ENCODE data around the gene ATP1A3. TPM values are rescaled to one million over a fixed set of nuclear protein-coding genes. Genes with fewer than 3 reads are reported as not detected.

Gene ATP1A3
- total and polyA plus RNA-seq, 4 donors = 0.09 to 0.40 (median 0.13) TPM

- H3K9me3 ChIP-seq (ENCODE audit: control insufficient read depth in 4 of 4, insufficient read depth in 3 of 4, low read length in 3 of 4) = no peaks in the 10 kb centered on the region
- ATAC-seq (ENCODE audit: insufficient read depth, low FRiP score) (no peak), DNase-seq (no peak)
- H3K27me3 ChIP-seq (ENCODE audit: control insufficient read depth in 3 of 3, insufficient read depth in 3 of 3, low read length in 2 of 3) = peaks cover 0 to 47% (median 39%) of the 10 kb centered on the region in 3 donors
- no peaks in the 10 kb centered on the region for H3K36me3 ChIP-seq (ENCODE audit: control insufficient read depth in 4 of 4, insufficient read depth in 4 of 4, low read length in 4 of 4)
- H3K4me1 ChIP-seq (ENCODE audit: control insufficient read depth in 5 of 5, insufficient read depth in 5 of 5, low read length in 5 of 5) = peaks cover 0 to 6% (median 0%) of the 10 kb centered on the region in 5 donors
- no peak for TF ChIP-seq CTCF (IDR thresholded peaks at IDR 0.05; ENCODE audit: control extremely low read depth, extremely low read depth)
- WGBS, 2 donors = 52 to 54% methylated on average over 22 of the region's 22 CpGs
- no peak overlapping the region for H3K4me3 ChIP-seq
- no peak overlapping the region for H3K27ac ChIP-seq (ENCODE audit: low read depth in 1 of 2, low read length in 1 of 2)
- no peak overlapping the region for H3K9ac ChIP-seq (ENCODE audit: insufficient read depth in 1 of 2, low read length in 2 of 2)
Observed at GRCh38 chr19:41937525-41938468, 56.2 kb downstream of the ATP1A3 start.

GRCh38 chr19:41936961-41937360 lies 57.1 kb downstream of the ATP1A3 start:
- Histone ChIP-seq H3K27ac (ENCODE audit: low read depth in 1 of 2, low read length in 1 of 2) (no peak overlapping the region), H3K9me3 (ENCODE audit: control insufficient read depth in 4 of 4, insufficient read depth in 3 of 4, low read length in 3 of 4) (no peaks in the 10 kb centered on the region), H3K9ac (ENCODE audit: insufficient read depth in 1 of 2, low read length in 2 of 2) (no peak overlapping the region), H3K27me3 (ENCODE audit: control insufficient read depth in 3 of 3, insufficient read depth in 3 of 3, low read length in 2 of 3) (peaks cover 0 to 55% (median 48%) of the 10 kb centered on the region in 3 donors), H3K4me3 (no peak overlapping the region), H3K4me1 (ENCODE audit: control insufficient read depth in 5 of 5, insufficient read depth in 5 of 5, low read length in 5 of 5) (peaks cover 0 to 6% (median 0%) of the 10 kb centered on the region in 5 donors), H3K36me3 (ENCODE audit: control insufficient read depth in 4 of 4, insufficient read depth in 4 of 4, low read length in 4 of 4) (no peaks in the 10 kb centered on the region)
- TF ChIP-seq CTCF (IDR thresholded peaks at IDR 0.05; ENCODE audit: control extremely low read depth, extremely low read depth) = no peak
- ATAC-seq (ENCODE audit: insufficient read depth, low FRiP score) (no peak), DNase-seq (no peak)
- 69 to 84% methylated on average over 7 to 15 of the region's 15 CpGs for WGBS, 2 donors

GRCh38 chr19:41936416-41936850 lies 57.6 kb downstream of the ATP1A3 start:
- Histone ChIP-seq H3K36me3 (ENCODE audit: control insufficient read depth in 4 of 4, insufficient read depth in 4 of 4, low read length in 4 of 4) (no peaks in the 10 kb centered on the region), H3K9ac (ENCODE audit: insufficient read depth in 1 of 2, low read length in 2 of 2) (no peak overlapping the region), H3K4me1 (ENCODE audit: control insufficient read depth in 5 of 5, insufficient read depth in 5 of 5, low read length in 5 of 5) (peaks cover 0 to 6% (median 0%) of the 10 kb centered on the region in 5 donors), H3K9me3 (ENCODE audit: control insufficient read depth in 4 of 4, insufficient read depth in 3 of 4, low read length in 3 of 4) (no peaks in the 10 kb centered on the region), H3K27me3 (ENCODE audit: control insufficient read depth in 3 of 3, insufficient read depth in 3 of 3, low read length in 2 of 3) (peaks cover 0 to 58% (median 53%) of the 10 kb centered on the region in 3 donors), H3K27ac (ENCODE audit: low read depth in 1 of 2, low read length in 1 of 2) (no peak overlapping the region), H3K4me3 (no peak overlapping the region)
- DNase-seq (no peak), ATAC-seq (ENCODE audit: insufficient read depth, low FRiP score) (no peak)
- no peak for TF ChIP-seq CTCF (IDR thresholded peaks at IDR 0.05; ENCODE audit: control extremely low read depth, extremely low read depth)
- WGBS, 2 donors = 75 to 82% methylated on average over 8 of the region's 8 CpGs

All from lung (tissue), 12 donors.